ENCODE data around the gene ETS2. TPM values are rescaled to one million over a fixed set of nuclear protein-coding genes. Genes with fewer than 3 reads are reported as not detected.
"Not testable (repeated sequence)": the region's sequence is repeated elsewhere in the genome, so short reads cannot be mapped to it uniquely, and the experiment has no call there.

The ETS2 gene
- total RNA-seq, 1 experiment from 2014 or later, result 20.4 TPM

- intact Hi-C loops (cut with micrococcal nuclease; ENCODE audit: unreplicated experiment), result no loop called here
- no peaks in the 10 kb centered on the region for H3K9me3 ChIP-seq
- Mint-ChIP-seq H3K9me3 (ENCODE audit: unreplicated experiment) (no peaks in the 10 kb centered on the region), H3K27me3 (ENCODE audit: insufficient read depth, unreplicated experiment) (no peaks in the 10 kb centered on the region), H3K27ac (ENCODE audit: unreplicated experiment) (no peak overlapping the region), H3K36me3 (ENCODE audit: insufficient read depth, unreplicated experiment) (peaks cover 49% of the 10 kb centered on the region), H3K4me3 (ENCODE audit: unreplicated experiment) (no peak overlapping the region), H3K4me1 (ENCODE audit: low read depth, unreplicated experiment) (no peaks in the 10 kb centered on the region)
- POLR2A ChIA-PET, result no interaction called here
- H3K27me3 ChIP-seq (replicated peaks; ENCODE audit: control insufficient read depth, insufficient read depth, low read length), result no peaks in the 10 kb centered on the region
- DNase-seq, result no peak
- H3K4me1 ChIP-seq, result peaks cover 12% of the 10 kb centered on the region
- no TSS peak for BruUV-seq (replicated peaks)
- CTCF ChIA-PET, result no interaction called here
- H3K4me3 ChIP-seq (ENCODE audit: low read depth, low read length), result no peak overlapping the region
- TF ChIP-seq CTCF (IDR thresholded peaks at IDR 0.05; ENCODE audit: insufficient read depth in 1 of 2, low read depth in 1 of 2, low read length in 1 of 2, severe bottlenecking in 1 of 2, unreplicated experiment in 1 of 2), result no peak
- peaks cover 6% of the 10 kb centered on the region for H3K36me3 ChIP-seq (ENCODE audit: control insufficient read depth, insufficient read depth, low read length)
Measured at GRCh38 chr21:38824124-38824822, 18.5 kb downstream of the ETS2 start.

- Mint-ChIP-seq H3K4me1 (ENCODE audit: low read depth, unreplicated experiment) (no peaks in the 10 kb centered on the region), H3K27me3 (ENCODE audit: insufficient read depth, unreplicated experiment) (no peaks in the 10 kb centered on the region), H3K4me3 (ENCODE audit: unreplicated experiment) (no peak overlapping the region), H3K9me3 (ENCODE audit: unreplicated experiment) (no peaks in the 10 kb centered on the region), H3K36me3 (ENCODE audit: insufficient read depth, unreplicated experiment) (peaks cover 39% of the 10 kb centered on the region), H3K27ac (ENCODE audit: unreplicated experiment) (no peak overlapping the region)
- TF ChIP-seq CTCF (IDR thresholded peaks at IDR 0.05; ENCODE audit: insufficient read depth in 1 of 2, low read depth in 1 of 2, low read length in 1 of 2, severe bottlenecking in 1 of 2, unreplicated experiment in 1 of 2), result no peak
- H3K9me3 ChIP-seq, result no peaks in the 10 kb centered on the region
- DNase-seq, result no peak
- CTCF ChIA-PET, result no interaction called here
- H3K27me3 ChIP-seq (replicated peaks; ENCODE audit: control insufficient read depth, insufficient read depth, low read length), result no peaks in the 10 kb centered on the region
- POLR2A ChIA-PET, result no interaction called here
- H3K4me1 ChIP-seq, result peaks cover 4% of the 10 kb centered on the region; the same call in 1 of the 2 replicates
- no peak overlapping the region for H3K4me3 ChIP-seq (ENCODE audit: low read depth, low read length)
- BruUV-seq (replicated peaks), result no TSS peak
- peaks cover 2% of the 10 kb centered on the region for H3K36me3 ChIP-seq (ENCODE audit: control insufficient read depth, insufficient read depth, low read length)
- intact Hi-C loops (cut with micrococcal nuclease; ENCODE audit: unreplicated experiment), result no loop called here
Measured at GRCh38 chr21:38825269-38825668, 19.5 kb downstream of the ETS2 start.

- no peak for DNase-seq
- H3K27me3 Mint-ChIP-seq (ENCODE audit: insufficient read depth, unreplicated experiment), result no peaks in the 10 kb centered on the region
- H3K27ac Mint-ChIP-seq (ENCODE audit: unreplicated experiment), result no peak overlapping the region
- BruUV-seq (replicated peaks), result no TSS peak
- H3K36me3 ChIP-seq (ENCODE audit: control insufficient read depth, insufficient read depth, low read length), result no peaks in the 10 kb centered on the region; the same call in none of the 2 replicates
- H3K4me3 ChIP-seq (ENCODE audit: low read depth, low read length), result no peak overlapping the region
- TF ChIP-seq CTCF (IDR thresholded peaks at IDR 0.05; ENCODE audit: insufficient read depth in 1 of 2, low read depth in 1 of 2, low read length in 1 of 2, severe bottlenecking in 1 of 2, unreplicated experiment in 1 of 2), result no peak
- H3K9me3 Mint-ChIP-seq (ENCODE audit: unreplicated experiment), result no peaks in the 10 kb centered on the region
- no peak overlapping the region for H3K4me3 Mint-ChIP-seq (ENCODE audit: unreplicated experiment)
- intact Hi-C loops (cut with micrococcal nuclease; ENCODE audit: unreplicated experiment), result no loop called here
- no peaks in the 10 kb centered on the region for H3K9me3 ChIP-seq
- no peaks in the 10 kb centered on the region for H3K27me3 ChIP-seq (replicated peaks; ENCODE audit: control insufficient read depth, insufficient read depth, low read length)
- CTCF ChIA-PET, result no interaction called here
- H3K4me1 ChIP-seq, result 0 out of 2 replicates have a peak, but pooled peaks cover 2% of the 10 kb centered on the region
- no peaks in the 10 kb centered on the region for H3K4me1 Mint-ChIP-seq (ENCODE audit: low read depth, unreplicated experiment)
- H3K36me3 Mint-ChIP-seq (ENCODE audit: insufficient read depth, unreplicated experiment), result peaks cover 32% of the 10 kb centered on the region
- POLR2A ChIA-PET, result no interaction called here
Measured at GRCh38 chr21:38825921-38826320, 20.2 kb downstream of the ETS2 start.

DNA sequence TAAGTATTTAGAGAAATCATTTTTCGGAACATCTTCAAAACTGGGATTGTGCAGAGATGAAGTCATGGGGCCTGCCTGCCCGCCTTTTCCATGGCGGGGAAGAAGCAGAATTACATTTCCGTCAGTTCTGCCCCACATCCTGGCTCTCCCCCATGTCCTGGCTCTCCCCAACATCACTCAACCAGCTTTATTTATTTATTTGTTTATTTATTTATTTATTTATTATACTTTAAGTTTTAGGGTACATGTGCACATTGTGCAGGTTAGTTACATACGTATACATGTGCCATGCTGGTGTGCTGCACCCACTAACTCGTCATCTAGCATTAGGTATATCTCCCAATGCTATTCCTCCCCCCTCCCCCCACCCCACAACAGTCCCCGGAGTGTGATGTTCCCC, 22.4 kb downstream of the ETS2 start:
- H3K27ac Mint-ChIP-seq (ENCODE audit: unreplicated experiment); H3K9me3 Mint-ChIP-seq (ENCODE audit: unreplicated experiment); H3K27me3 Mint-ChIP-seq (ENCODE audit: insufficient read depth, unreplicated experiment); H3K27me3 ChIP-seq (replicated peaks; ENCODE audit: control insufficient read depth, insufficient read depth, low read length); CTCF ChIA-PET; intact Hi-C loops (cut with micrococcal nuclease; ENCODE audit: unreplicated experiment); BruUV-seq (replicated peaks); H3K9me3 ChIP-seq; H3K4me3 ChIP-seq (ENCODE audit: low read depth, low read length); H3K36me3 ChIP-seq (ENCODE audit: control insufficient read depth, insufficient read depth, low read length); H3K4me3 Mint-ChIP-seq (ENCODE audit: unreplicated experiment); DNase-seq; POLR2A ChIA-PET: not testable (repeated sequence)
- H3K36me3 Mint-ChIP-seq (ENCODE audit: insufficient read depth, unreplicated experiment), result peaks cover 21% of the 10 kb centered on the region
- H3K4me1 Mint-ChIP-seq (ENCODE audit: low read depth, unreplicated experiment), result peaks cover 12% of the 10 kb centered on the region
- H3K4me1 ChIP-seq, result peaks cover 11% of the 10 kb centered on the region; the same call in 1 of the 2 replicates

Data from Caco-2 (cell line).